SU-DHL-6 (cell line): ENCODE results near the gene HTR1B.

Experiments used
- H2AFZ ChIP-seq: fragments of 200-600 bp; sonication (generic); 2 replicates; pipeline ENCODE4 v1.6.1; 2014; ENCODE audit warnings: low read depth, mild to moderate bottlenecking, moderate library complexity, mixed read lengths, antibody characterized with exemption, low read length; ENCODE audit not compliant: severe bottlenecking
- H3F3A ChIP-seq: fragments of 200-600 bp; shearing (Covaris generic); 2 replicates; pipeline ENCODE4 v1.6.0; 2016; ENCODE audit warnings: antibody characterized with exemption, mild to moderate bottlenecking; ENCODE audit not compliant: insufficient read depth
- H3K27ac ChIP-seq: fragments of 200-600 bp; sonication (generic); 2 replicates; pipeline ENCODE4 v1.5.1; 2016; ENCODE audit warnings: low read depth, mild to moderate bottlenecking, low read length, moderate library complexity, mixed read lengths
- H3K27me3 ChIP-seq: fragments of 200-600 bp; sonication (generic), shearing (Covaris generic); 2 replicates; pipeline ENCODE4 v1.6.0; 2014; ENCODE audit warnings: mild to moderate bottlenecking, low read length
- H3K36me3 ChIP-seq: fragments of 200-600 bp; sonication (generic); 2 replicates; pipeline ENCODE4 v1.6.1; 2014; ENCODE audit warnings: mild to moderate bottlenecking, low read length, mixed read lengths
- H3K4me2 ChIP-seq: fragments of 300-600, 200-600 bp; shearing (Covaris generic), sonication (generic); 2 replicates; pipeline ENCODE4 v1.6.0; 2014; ENCODE audit warnings: low read length, low read depth, mild to moderate bottlenecking; ENCODE audit not compliant: poor library complexity, severe bottlenecking
- H3K4me3 ChIP-seq: fragments of 200-600 bp; sonication (generic); 2 replicates; pipeline ENCODE4 v1.5.1; 2014; ENCODE audit warnings: antibody characterized with exemption, low read length, mild to moderate bottlenecking, mixed read lengths; ENCODE audit not compliant: insufficient read depth, poor library complexity, severe bottlenecking
- H3K79me2 ChIP-seq: fragments of 200-600 bp; sonication (generic); 2 replicates; pipeline ENCODE4 v1.6.1; 2014; ENCODE audit warnings: mild to moderate bottlenecking, low read length, moderate library complexity; ENCODE audit not compliant: insufficient read depth
- H3K9ac ChIP-seq: fragments of 200-600 bp; sonication (generic); 2 replicates; pipeline ENCODE4 v1.7.0; 2014; ENCODE audit warnings: mild to moderate bottlenecking, low read length
- H3K9me2 ChIP-seq: fragments of 200-600 bp; sonication (generic); replicated peaks from 2 replicates; pipeline ENCODE4 v1.6.1; 2014; ENCODE audit warnings: low read length; ENCODE audit not compliant: insufficient read depth
- H3K9me3 ChIP-seq: fragments of 200-600 bp; sonication (generic); 2 replicates; pipeline ENCODE4 v1.6.1; 2014; ENCODE audit warnings: low read length, mixed read lengths; ENCODE audit not compliant: insufficient read depth
- H4K20me1 ChIP-seq: fragments of 200-600 bp; sonication (generic); 2 replicates; pipeline ENCODE4 v1.6.1; 2014; ENCODE audit warnings: low read depth, mild to moderate bottlenecking, antibody characterized with exemption, low read length, moderate library complexity, mixed read lengths
- EZH2phosphoT487 ChIP-seq: fragments of 200-600 bp; sonication (generic), shearing (Covaris generic); conservative IDR thresholded peaks from 2 replicates; pipeline ENCODE4 v1.6.1; 2018; ENCODE audit warnings: mild to moderate bottlenecking, antibody characterized with exemption, low read length, moderate library complexity, mixed read lengths
- TF ChIP-seq, protein P1 (sequence below): fragments of 200-600 bp; sonication (generic); IDR thresholded peaks from one replicate; pipeline ENCODE4 v1.5.1; 2017; ENCODE audit warnings: antibody characterized with exemption, mild to moderate bottlenecking, low read length, moderate library complexity; ENCODE audit not compliant: insufficient read depth, poor library complexity, severe bottlenecking

The HTR1B gene

DNA sequence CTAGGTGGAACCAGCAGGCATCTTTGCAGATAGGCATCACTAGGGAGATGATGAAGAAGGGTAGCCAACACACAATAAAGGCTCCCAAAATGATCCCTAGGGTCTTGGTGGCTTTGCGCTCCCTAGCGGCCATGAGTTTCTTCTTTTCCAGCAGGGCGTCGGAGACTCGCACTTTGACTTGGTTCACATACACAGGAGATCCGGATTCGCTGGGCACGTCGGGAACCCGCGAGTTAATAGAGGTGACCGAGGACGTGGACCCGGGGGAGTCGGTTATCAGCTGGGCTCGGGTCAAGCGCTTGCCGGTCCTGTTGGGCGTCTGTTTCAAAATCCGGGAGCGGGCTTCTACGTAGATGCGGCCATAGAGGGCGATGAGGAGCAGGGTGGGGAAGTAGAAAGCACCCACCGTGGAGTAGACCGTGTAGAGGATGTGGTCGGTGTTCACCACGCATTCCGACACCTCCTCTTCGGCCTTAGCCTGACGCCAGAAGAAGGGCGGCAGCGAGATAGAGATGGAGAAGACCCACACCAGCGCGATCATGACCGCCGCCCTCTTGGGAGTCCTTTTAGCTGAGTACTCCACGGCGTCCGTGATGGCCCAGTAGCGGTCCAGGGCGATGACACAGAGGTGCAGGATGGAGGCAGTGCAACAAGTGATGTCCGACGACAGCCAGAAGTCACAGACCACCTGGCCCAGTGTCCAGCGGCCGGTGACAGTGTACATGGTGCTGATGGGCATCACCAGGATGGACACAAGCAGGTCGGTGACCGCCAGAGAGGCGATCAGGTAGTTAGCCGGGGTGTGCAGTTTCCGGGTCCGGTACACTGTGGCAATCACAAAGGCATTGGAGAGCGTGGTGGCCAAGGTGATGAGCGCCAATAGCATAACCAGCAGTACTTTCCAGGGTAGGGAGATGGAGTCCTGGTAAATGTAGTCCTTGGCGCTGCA lies 658 bp downstream of the HTR1B start:
- Histone ChIP-seq H3F3A (no peaks in the 10 kb centered on the region), H3K36me3 (no peaks in the 10 kb centered on the region), H3K9me3 (no peaks in the 10 kb centered on the region), H3K27ac (no peak overlapping the region), H3K27me3 (no peaks in the 10 kb centered on the region), H2AFZ (no peak overlapping the region), H3K79me2 (no peaks in the 10 kb centered on the region), H3K4me2 (no peak overlapping the region), H3K9me2 (no peaks in the 10 kb centered on the region), H3K4me3 (no peak overlapping the region), H3K9ac (no peak overlapping the region), H4K20me1 (no peaks in the 10 kb centered on the region)
- no peak for TF ChIP-seq EZH2phosphoT487
- TF ChIP-seq, protein P1, sequence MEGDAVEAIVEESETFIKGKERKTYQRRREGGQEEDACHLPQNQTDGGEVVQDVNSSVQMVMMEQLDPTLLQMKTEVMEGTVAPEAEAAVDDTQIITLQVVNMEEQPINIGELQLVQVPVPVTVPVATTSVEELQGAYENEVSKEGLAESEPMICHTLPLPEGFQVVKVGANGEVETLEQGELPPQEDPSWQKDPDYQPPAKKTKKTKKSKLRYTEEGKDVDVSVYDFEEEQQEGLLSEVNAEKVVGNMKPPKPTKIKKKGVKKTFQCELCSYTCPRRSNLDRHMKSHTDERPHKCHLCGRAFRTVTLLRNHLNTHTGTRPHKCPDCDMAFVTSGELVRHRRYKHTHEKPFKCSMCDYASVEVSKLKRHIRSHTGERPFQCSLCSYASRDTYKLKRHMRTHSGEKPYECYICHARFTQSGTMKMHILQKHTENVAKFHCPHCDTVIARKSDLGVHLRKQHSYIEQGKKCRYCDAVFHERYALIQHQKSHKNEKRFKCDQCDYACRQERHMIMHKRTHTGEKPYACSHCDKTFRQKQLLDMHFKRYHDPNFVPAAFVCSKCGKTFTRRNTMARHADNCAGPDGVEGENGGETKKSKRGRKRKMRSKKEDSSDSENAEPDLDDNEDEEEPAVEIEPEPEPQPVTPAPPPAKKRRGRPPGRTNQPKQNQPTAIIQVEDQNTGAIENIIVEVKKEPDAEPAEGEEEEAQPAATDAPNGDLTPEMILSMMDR = no peak

DNA sequence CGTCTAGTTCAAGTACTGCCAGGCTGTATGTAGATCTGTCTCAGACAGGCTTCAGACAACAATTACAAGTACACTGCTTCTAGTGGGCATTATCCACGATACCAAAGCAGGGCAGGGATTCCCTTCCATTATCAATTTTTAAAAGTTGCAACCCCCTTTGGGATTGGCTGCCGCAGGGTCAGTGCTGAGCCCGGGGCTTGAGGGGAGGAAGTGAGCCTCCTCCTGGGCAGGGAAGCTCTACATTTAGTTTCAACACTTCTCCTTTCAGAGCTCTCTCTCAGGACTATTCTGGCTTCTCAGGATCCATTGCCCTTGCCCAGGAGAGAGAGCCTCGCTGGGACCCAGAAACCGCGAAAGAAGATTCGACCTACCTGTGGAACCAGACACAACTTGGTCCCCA lies 1.5 kb downstream of the HTR1B start:
- no peaks in the 10 kb centered on the region for H3K9me3 ChIP-seq
- H3K9me2 ChIP-seq = no peaks in the 10 kb centered on the region
- H3K36me3 ChIP-seq = no peaks in the 10 kb centered on the region
- TF ChIP-seq, protein P1 = no peak
- TF ChIP-seq EZH2phosphoT487 = no peak
- H3K4me2 ChIP-seq = no peak overlapping the region
- H3K27ac ChIP-seq = no peak overlapping the region
- no peak overlapping the region for H3K4me3 ChIP-seq
- H4K20me1 ChIP-seq = no peaks in the 10 kb centered on the region
- no peaks in the 10 kb centered on the region for H3F3A ChIP-seq
- H3K27me3 ChIP-seq = no peaks in the 10 kb centered on the region
- no peaks in the 10 kb centered on the region for H3K79me2 ChIP-seq
- no peak overlapping the region for H3K9ac ChIP-seq
- no peak overlapping the region for H2AFZ ChIP-seq

DNA sequence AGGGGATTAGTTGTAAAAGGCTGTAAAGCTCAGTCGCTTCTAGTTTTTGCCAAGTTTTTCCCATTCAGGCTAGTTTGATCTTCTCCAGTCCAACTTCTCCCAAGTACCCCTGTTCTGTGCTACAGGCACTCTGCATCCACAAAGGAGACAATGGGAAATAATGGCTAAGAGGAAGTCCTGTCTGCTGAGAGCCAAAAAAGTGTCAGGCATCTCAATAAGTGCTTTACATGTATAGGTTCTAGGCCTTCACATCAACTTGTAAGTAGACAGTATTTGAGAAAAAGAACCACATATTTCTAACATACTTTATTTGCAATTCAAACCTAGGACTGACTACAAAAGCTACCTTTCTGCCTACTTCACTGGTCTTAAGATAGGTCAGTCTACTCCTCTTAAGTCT lies 4.9 kb downstream of the HTR1B start:
- H2AFZ ChIP-seq = no peak overlapping the region
- H3K9me2 ChIP-seq = no peaks in the 10 kb centered on the region
- H3F3A ChIP-seq = no peaks in the 10 kb centered on the region
- H3K4me3 ChIP-seq = no peak overlapping the region
- H4K20me1 ChIP-seq = no peaks in the 10 kb centered on the region
- no peak overlapping the region for H3K27ac ChIP-seq
- no peaks in the 10 kb centered on the region for H3K79me2 ChIP-seq
- no peaks in the 10 kb centered on the region for H3K9me3 ChIP-seq
- H3K4me2 ChIP-seq = no peak overlapping the region
- TF ChIP-seq, protein P1 = no peak
- no peak for TF ChIP-seq EZH2phosphoT487
- no peak overlapping the region for H3K9ac ChIP-seq
- H3K27me3 ChIP-seq = no peaks in the 10 kb centered on the region
- no peaks in the 10 kb centered on the region for H3K36me3 ChIP-seq
